CD14-positive monocyte (primary cell): ENCODE data around the gene CREB3L4. TPM values are rescaled to one million over a fixed set of nuclear protein-coding genes. Genes with fewer than 3 reads are reported as not detected.

Experiments used
- DNase-seq, 3 donors: peaks; one replicate each; pipeline ENCODE4 v3.0.0-alpha.2; 2011 to 2022
- H2AFZ ChIP-seq: 2 replicates; pipeline ENCODE4 v1.6.0; 2012; ENCODE audit warnings: mild to moderate bottlenecking, low read depth, low read length, inconsistent platforms; ENCODE audit not compliant: insufficient read depth, poor library complexity, severe bottlenecking
- H3K27ac ChIP-seq, 2 donors: 1 replicate in 1 of 2; 2 replicates in 1 of 2; pipeline ENCODE4 v1.5.1; 2012 to 2013; ENCODE audit warnings: low read length in 2 of 2, control low read depth in 1 of 2, inconsistent platforms in 1 of 2, low read depth in 1 of 2, mild to moderate bottlenecking in 1 of 2
- H3K27me3 ChIP-seq, 2 donors: one replicate each; pipeline versions ENCODE4 v1.6.0 to v1.6.1; 2011 to 2013; ENCODE audit warnings: low read length in 2 of 2; ENCODE audit not compliant: control insufficient read depth in 2 of 2, insufficient read depth in 2 of 2
- H3K36me3 ChIP-seq, 2 donors: replicated peaks in 1 of 2; 1 replicate in 1 of 2; 2 replicates in 1 of 2; pipeline versions ENCODE4 v1.5.1 to v1.6.1; 2012 to 2013; ENCODE audit warnings: low read length in 2 of 2, control low read depth in 1 of 2, inconsistent platforms in 1 of 2, mild to moderate bottlenecking in 1 of 2; ENCODE audit not compliant: insufficient read depth in 2 of 2, control insufficient read depth in 1 of 2
- H3K4me1 ChIP-seq, 2 donors: 1 replicate in 1 of 2; 2 replicates in 1 of 2; pipeline versions ENCODE4 v1.5.1 to v1.6.1; 2012 to 2013; ENCODE audit warnings: low read length in 2 of 2, control low read depth in 1 of 2, inconsistent platforms in 1 of 2, mild to moderate bottlenecking in 1 of 2, moderate library complexity in 1 of 2; ENCODE audit not compliant: insufficient read depth in 2 of 2, control insufficient read depth in 1 of 2
- H3K4me2 ChIP-seq: replicated peaks from 2 replicates; pipeline ENCODE3; 2012; ENCODE audit warnings: low read length, moderate library complexity, mild to moderate bottlenecking; ENCODE audit not compliant: poor library complexity, severe bottlenecking; ENCODE audit errors: extremely low read depth
- H3K4me3 ChIP-seq, 3 experiments: fragments of 200-600 bp in 1 of 3; sonication (generic) in 1 of 3; replicated peaks in 1 of 3; 1 replicate in 2 of 3; 2 replicates in 1 of 3; pipeline ENCODE4 v1.5.1; 2011 to 2013; ENCODE audit warnings: low read length in 3 of 3, mild to moderate bottlenecking in 3 of 3, control low read depth in 2 of 3, low read depth in 2 of 3, inconsistent platforms in 1 of 3, moderate library complexity in 1 of 3
- H3K79me2 ChIP-seq: 2 replicates; pipeline ENCODE4 v1.6.0; 2012; ENCODE audit warnings: mild to moderate bottlenecking, control low read depth, inconsistent platforms, low read length, moderate library complexity; ENCODE audit not compliant: insufficient read depth
- H3K9ac ChIP-seq: 2 replicates; pipeline ENCODE4 v1.6.0; 2017; ENCODE audit warnings: low read length, mild to moderate bottlenecking; ENCODE audit not compliant: insufficient read depth, poor library complexity, severe bottlenecking
- H3K9me3 ChIP-seq, 2 donors: replicated peaks in 1 of 2; 1 replicate in 1 of 2; 2 replicates in 1 of 2; pipeline versions ENCODE4 v1.5.1 to v1.6.1; 2012 to 2013; ENCODE audit warnings: low read length in 2 of 2, control low read depth in 1 of 2; ENCODE audit not compliant: control insufficient read depth in 1 of 2, insufficient read depth in 1 of 2
- H4K20me1 ChIP-seq: 2 replicates; pipeline ENCODE4 v1.6.0; 2012; ENCODE audit warnings: mild to moderate bottlenecking, low read length, control low read depth, moderate library complexity; ENCODE audit not compliant: insufficient read depth
- H3K27ac Mint-ChIP-seq, 7 donors: one replicate each; pipeline ENCODE4 v1.8.0; 2020; ENCODE audit warnings: mild to moderate bottlenecking in 7 of 7, mixed read lengths in 7 of 7, moderate library complexity in 6 of 7, inconsistent platforms in 2 of 7
- H3K27me3 Mint-ChIP-seq, 3 donors: one replicate each; pipeline ENCODE4 v1.8.0; 2021 to 2022; ENCODE audit warnings: low read depth in 3 of 3, mild to moderate bottlenecking in 3 of 3, mixed read lengths in 3 of 3, moderate library complexity in 3 of 3, inconsistent platforms in 1 of 3
- H3K36me3 Mint-ChIP-seq, 2 donors: one replicate each; pipeline ENCODE4 v1.8.0; 2020; ENCODE audit warnings: mixed read lengths in 2 of 2, inconsistent platforms in 1 of 2, mild to moderate bottlenecking in 1 of 2
- H3K4me1 Mint-ChIP-seq: one replicate; pipeline ENCODE4 v1.8.0; 2020; ENCODE audit warnings: mild to moderate bottlenecking, mixed read lengths
- H3K4me3 Mint-ChIP-seq, 2 donors: one replicate each; pipeline ENCODE4 v1.8.0; 2020; ENCODE audit warnings: mild to moderate bottlenecking in 2 of 2, mixed read lengths in 2 of 2, moderate library complexity in 1 of 2
- H3K9me3 Mint-ChIP-seq, 7 donors: one replicate each; pipeline ENCODE4 v1.8.0; 2020 to 2022; ENCODE audit warnings: mixed read lengths in 7 of 7, mild to moderate bottlenecking in 6 of 7, moderate library complexity in 6 of 7, inconsistent platforms in 2 of 7
- WGBS: methylation state at CpG from one replicate; pipeline ENCODE4 v1.1.5; 2013; ENCODE audit warnings: missing lambda C conversion rate; ENCODE audit not compliant: insufficient coverage; 5-methylcytosine and 5-hydroxymethylcytosine counted together
- intact Hi-C, 2 donors: fragments of 100-400 bp; cut with micrococcal nuclease; formaldehyde crosslinking; loops; one replicate each; pipeline versions ENCODE4 v1.15.0 to v1.15.1; 2023
- polyA plus RNA-seq, 3 donors: library from polyadenylated mRNA; depleted of rRNA in 1 of 3; unstranded in 2 of 3; stranded (reverse) in 1 of 3; fragments of 300-500 nt in 2 of 3; fragments of >200 nt in 1 of 3; fragmentation: Illumina TruSeq in 2 of 3; gene quantifications; 1 replicate in 2 of 3; 2 replicates in 1 of 3; pipeline ENCODE4 v1.2.3, GENCODE V29; 2012 to 2021
- TF ChIP-seq, protein P1 (sequence below): fragments of 200-600 bp; IDR thresholded peaks from one replicate; pipeline ENCODE4 v1.8.0; 2022; ENCODE audit warnings: antibody characterized with exemption, mild to moderate bottlenecking

CREB3L4 gene
- polyA plus RNA-seq, 3 donors: 5.0 to 7.6 (median 6.8) TPM

DNA sequence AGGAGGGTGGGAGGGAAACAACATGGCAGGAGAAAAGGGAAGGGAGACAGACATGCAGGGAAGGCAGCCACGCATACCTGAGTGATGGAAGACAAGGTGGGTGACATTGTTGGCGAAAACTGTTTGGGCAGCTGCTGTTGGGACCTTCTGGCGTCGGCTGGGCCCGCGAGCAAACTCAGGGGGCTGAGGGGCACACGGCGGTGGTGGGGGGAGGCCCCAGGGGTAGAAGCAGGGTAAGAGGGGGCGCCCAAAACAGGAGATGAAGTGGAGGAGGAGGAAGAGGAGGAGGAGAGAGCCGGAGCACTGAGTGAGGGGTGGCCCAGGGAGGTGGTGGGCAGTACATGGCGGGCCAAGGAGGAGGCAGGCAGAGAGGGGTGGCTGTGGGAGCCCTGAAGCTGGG is 16.5 kb upstream of the CREB3L4 start:
- no peak for DNase-seq
- WGBS: 99% methylated on average over 11 of the region's 11 CpGs
- no peak overlapping the region for H3K4me3 Mint-ChIP-seq

DNA sequence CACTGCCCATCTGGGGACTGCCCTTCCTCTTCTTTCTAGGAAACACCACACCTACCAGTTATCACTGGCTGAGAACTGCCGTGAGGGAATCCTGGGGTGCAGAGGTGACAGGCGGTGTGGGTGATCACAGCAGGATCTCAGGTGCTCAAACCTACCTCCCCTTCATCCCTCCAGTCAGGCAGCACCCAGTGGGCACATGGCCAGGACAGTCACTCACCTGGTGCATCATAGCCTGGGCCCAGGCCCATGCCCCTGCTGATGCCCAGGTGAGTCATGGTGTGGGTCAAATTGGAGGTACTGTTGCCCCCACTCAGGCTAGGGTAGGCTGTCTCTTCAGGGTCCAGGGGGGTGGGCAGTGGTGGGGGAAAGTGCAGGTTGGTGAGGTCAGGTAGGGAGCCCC is 15.9 kb upstream of the CREB3L4 start:
- DNase-seq: no peak
- H3K27me3 Mint-ChIP-seq: peaks cover 0 to 2% (median 1%) of the 10 kb centered on the region in 3 donors
- H3K9me3 ChIP-seq: no peaks in the 10 kb centered on the region
- no peak overlapping the region for H3K4me3 ChIP-seq
- H2AFZ ChIP-seq: no peak overlapping the region
- H3K27ac Mint-ChIP-seq: peak overlapping the region in 2 of 7 donors; percentile 44 to 69
- no peak overlapping the region for H3K27ac ChIP-seq
- H3K79me2 ChIP-seq: peaks cover 62% of the 10 kb centered on the region
- TF ChIP-seq, protein P1, sequence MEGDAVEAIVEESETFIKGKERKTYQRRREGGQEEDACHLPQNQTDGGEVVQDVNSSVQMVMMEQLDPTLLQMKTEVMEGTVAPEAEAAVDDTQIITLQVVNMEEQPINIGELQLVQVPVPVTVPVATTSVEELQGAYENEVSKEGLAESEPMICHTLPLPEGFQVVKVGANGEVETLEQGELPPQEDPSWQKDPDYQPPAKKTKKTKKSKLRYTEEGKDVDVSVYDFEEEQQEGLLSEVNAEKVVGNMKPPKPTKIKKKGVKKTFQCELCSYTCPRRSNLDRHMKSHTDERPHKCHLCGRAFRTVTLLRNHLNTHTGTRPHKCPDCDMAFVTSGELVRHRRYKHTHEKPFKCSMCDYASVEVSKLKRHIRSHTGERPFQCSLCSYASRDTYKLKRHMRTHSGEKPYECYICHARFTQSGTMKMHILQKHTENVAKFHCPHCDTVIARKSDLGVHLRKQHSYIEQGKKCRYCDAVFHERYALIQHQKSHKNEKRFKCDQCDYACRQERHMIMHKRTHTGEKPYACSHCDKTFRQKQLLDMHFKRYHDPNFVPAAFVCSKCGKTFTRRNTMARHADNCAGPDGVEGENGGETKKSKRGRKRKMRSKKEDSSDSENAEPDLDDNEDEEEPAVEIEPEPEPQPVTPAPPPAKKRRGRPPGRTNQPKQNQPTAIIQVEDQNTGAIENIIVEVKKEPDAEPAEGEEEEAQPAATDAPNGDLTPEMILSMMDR: no peak
- H4K20me1 ChIP-seq: peaks cover 56% of the 10 kb centered on the region
- H3K9ac ChIP-seq: no peak overlapping the region
- H3K4me2 ChIP-seq: no peak overlapping the region
- peaks cover 70 to 75% of the 10 kb centered on the region in 2 donors for H3K36me3 ChIP-seq
- peaks cover 29 to 32% of the 10 kb centered on the region in 2 donors for H3K4me1 ChIP-seq
- no peaks in the 10 kb centered on the region for H3K27me3 ChIP-seq
- H3K4me3 Mint-ChIP-seq: no peak overlapping the region
- WGBS: 100% methylated on average over 2 of the region's 2 CpGs
- H3K4me1 Mint-ChIP-seq: peaks cover 41% of the 10 kb centered on the region
- H3K36me3 Mint-ChIP-seq: peaks cover 65 to 76% of the 10 kb centered on the region in 2 donors
- H3K9me3 Mint-ChIP-seq: no peaks in the 10 kb centered on the region
- intact Hi-C loops: no loop called here

More for the DNA sequence above, 16.5 kb upstream of the CREB3L4 start:
- H3K36me3 Mint-ChIP-seq: peaks cover 65 to 76% of the 10 kb centered on the region in 2 donors
- H3K36me3 ChIP-seq: peaks cover 70 to 75% of the 10 kb centered on the region in 2 donors
- H2AFZ ChIP-seq: no peak overlapping the region
- peak overlapping the region in 1 of 7 donors; percentile 58 for H3K27ac Mint-ChIP-seq
- H3K79me2 ChIP-seq: peaks cover 56% of the 10 kb centered on the region
- H3K27ac ChIP-seq: no peak overlapping the region
- no peaks in the 10 kb centered on the region for H3K9me3 Mint-ChIP-seq
- TF ChIP-seq, protein P1: no peak
- peaks cover 0 to 2% (median 1%) of the 10 kb centered on the region in 3 donors for H3K27me3 Mint-ChIP-seq
- no peak overlapping the region for H3K4me3 ChIP-seq
- H3K4me1 ChIP-seq: peaks cover 25 to 29% of the 10 kb centered on the region in 2 donors
- intact Hi-C loops: no loop called here
- peaks cover 49% of the 10 kb centered on the region for H4K20me1 ChIP-seq
- H3K4me2 ChIP-seq: no peak overlapping the region
- H3K27me3 ChIP-seq: no peaks in the 10 kb centered on the region
- no peak overlapping the region for H3K9ac ChIP-seq
- peaks cover 36% of the 10 kb centered on the region for H3K4me1 Mint-ChIP-seq
- no peaks in the 10 kb centered on the region for H3K9me3 ChIP-seq
